Measurements from ENCODE around the gene CABYR. TPM values are rescaled to one million over a fixed set of nuclear protein-coding genes. Genes with fewer than 3 reads are reported as not detected.

The CABYR gene
- total and polyA plus RNA-seq, 2 of the 8 experiments (the other 6 are each of a cell fraction or from before 2014, with no cell fraction given): 14.5 to 18.8 TPM

- TF ChIP-seq EP300 (IDR thresholded peaks at IDR 0.05; ENCODE audit: borderline replicate concordance in 1 of 2, low read depth in 2 of 2, low read length in 2 of 2): no peak
- TF ChIP-seq RNF2 (IDR thresholded peaks at IDR 0.05; ENCODE audit: borderline replicate concordance, low read depth, low read length, missing control alignments, poor library complexity, severe bottlenecking): no peak
- TF ChIP-seq E2F6 (IDR thresholded peaks at IDR 0.05): no peak
- TF ChIP-seq HDAC6 (IDR thresholded peaks at IDR 0.05; ENCODE audit: low read depth, low read length): no peak
- TF ChIP-seq BACH1 (IDR thresholded peaks at IDR 0.05; ENCODE audit: low read length): no peak
Measured at GRCh38 chr18:24160086-24160485, 21.2 kb downstream of the CABYR start (continued).

Data from H1 (cell line).